H1 (cell line): ENCODE data around the gene GMCL2. TPM values are rescaled to one million over a fixed set of nuclear protein-coding genes. Genes with fewer than 3 reads are reported as not detected.

Experiments used
- ASH2L ChIP-seq: fragments of 200-600, 300-600 bp; sonication (generic); IDR thresholded peaks from one replicate; pipeline ENCODE4 v1.7.1; 2017; ENCODE audit warnings: low read length
- CREB1 ChIP-seq: IDR thresholded peaks from 2 replicates; pipeline ENCODE4 v1.6.1; 2012; ENCODE audit warnings: inconsistent platforms
- CTBP2 ChIP-seq: IDR thresholded peaks from 2 replicates; pipeline ENCODE4 v1.7.0; 2011; ENCODE audit warnings: borderline replicate concordance, mild to moderate bottlenecking, moderate library complexity, mixed read lengths, low read length; ENCODE audit not compliant: insufficient read depth, insufficient read length
- GABPA ChIP-seq: IDR thresholded peaks from 2 replicates; pipeline ENCODE4 v1.6.1; 2011; ENCODE audit warnings: mild to moderate bottlenecking, low read length, moderate library complexity, borderline replicate concordance; ENCODE audit not compliant: insufficient read depth
- KDM4A ChIP-seq: IDR thresholded peaks from one replicate; pipeline ENCODE4 v1.7.1; 2012; ENCODE audit warnings: low read depth, mild to moderate bottlenecking, moderate library complexity, low read length, inconsistent platforms; ENCODE audit not compliant: severe bottlenecking
- POLR2AphosphoS5 ChIP-seq: IDR thresholded peaks from 2 replicates; pipeline ENCODE4 v1.6.1; 2011; ENCODE audit warnings: low read depth, low read length
- SP1 ChIP-seq: IDR thresholded peaks from 2 replicates; pipeline ENCODE4 v1.6.1; 2011; ENCODE audit warnings: low read depth, low read length
- SP4 ChIP-seq: IDR thresholded peaks from 2 replicates; pipeline ENCODE4 v1.6.1; 2012; ENCODE audit warnings: low read length, inconsistent platforms
- SRF ChIP-seq: IDR thresholded peaks from 2 replicates; pipeline ENCODE4 v1.6.1; 2011; ENCODE audit warnings: mild to moderate bottlenecking, low read depth, low read length, moderate library complexity
- TAF7 ChIP-seq: optimal IDR thresholded peaks from 2 replicates; pipeline ENCODE3; 2011; ENCODE audit warnings: low read depth, mild to moderate bottlenecking, inconsistent platforms, low read length, moderate library complexity, borderline replicate concordance
- polyA plus RNA-seq, 7 experiments: library from polyadenylated mRNA; depleted of rRNA in 3 of 7; stranded (reverse) in 5 of 7; unstranded in 2 of 7; fragments of >200 nt in 5 of 7; fragments of 200-250 nt in 2 of 7; gene quantifications; 1 replicate in 5 of 7; 2 replicates in 1 of 7; 4 replicates in 1 of 7; pipeline versions ENCODE4 v1.2.1 to v1.2.3, GENCODE V29; 2011 to 2013; ENCODE audit warnings: missing spikeins in 2 of 7, mixed read lengths in 2 of 7
- total RNA-seq: library from RNA; stranded (reverse); fragmentation: NEBNext Ultra II Directional; extraction: Animal tissue kit (Norgen Biotek cat#: 25700); gene quantifications from 2 replicates; pipeline ENCODE4 v1.2.1, GENCODE V29; 2021
- TF ChIP-seq, protein P1 (sequence below): IDR thresholded peaks from 2 replicates; pipeline ENCODE4 v1.6.1; 2012; ENCODE audit warnings: inconsistent platforms

The GMCL2 gene
- total and polyA plus RNA-seq, 2 of the 8 experiments (the other 6 are each of a cell fraction or from before 2014, with no cell fraction given) = 0.13 TPM; not detected in 1

DNA sequence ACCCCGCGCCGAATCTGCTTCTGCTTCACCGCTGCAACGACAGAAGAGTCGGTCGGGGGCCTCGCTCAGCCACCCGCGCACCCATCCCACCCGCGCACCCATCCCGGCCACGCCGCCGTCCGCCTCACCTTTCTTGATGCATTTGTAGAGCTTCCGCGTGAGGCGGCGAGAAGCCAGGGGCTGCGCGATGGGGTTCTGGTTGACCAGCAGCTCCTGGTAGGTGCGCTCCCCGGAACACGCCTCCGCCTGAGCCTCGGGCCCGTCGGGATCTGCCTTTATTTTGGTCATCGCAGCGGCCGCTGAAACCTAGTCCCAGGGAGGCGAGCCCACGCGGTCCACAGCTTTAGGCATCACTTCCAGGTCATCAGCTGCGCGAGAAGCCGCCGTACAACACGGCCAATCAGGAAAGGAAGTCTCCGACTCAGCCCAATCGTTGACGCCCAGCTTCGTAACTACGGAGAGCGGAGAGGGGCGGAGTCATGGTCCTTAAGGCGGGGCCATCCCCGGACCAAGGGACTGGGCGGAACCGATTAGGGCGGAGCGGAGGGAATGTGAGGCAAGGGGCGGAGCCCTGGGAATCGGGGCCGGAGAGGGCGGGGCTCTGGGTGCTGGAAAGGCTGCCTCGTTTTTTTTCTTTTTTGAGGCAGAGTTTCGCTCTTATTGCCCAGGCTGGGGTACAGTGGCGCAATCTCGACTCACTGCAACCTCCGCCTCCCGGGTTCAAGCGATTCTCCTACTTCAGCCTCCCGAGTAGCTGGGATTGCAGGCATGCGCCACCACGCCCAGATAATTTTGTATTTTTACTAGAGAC lies 33.4 kb downstream of the GMCL2 start, which contains the start of gene NHP2 (continued):
- TF ChIP-seq, protein P1, sequence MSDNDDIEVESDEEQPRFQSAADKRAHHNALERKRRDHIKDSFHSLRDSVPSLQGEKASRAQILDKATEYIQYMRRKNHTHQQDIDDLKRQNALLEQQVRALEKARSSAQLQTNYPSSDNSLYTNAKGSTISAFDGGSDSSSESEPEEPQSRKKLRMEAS = peak; percentile 78
- TF ChIP-seq GABPA = no peak
- TF ChIP-seq SRF = 0 out of 2 replicates have a peak, but pooled peaks have one; percentile 36
- peak; percentile 67; the same call in 1 of the 2 replicates for TF ChIP-seq SP4
- peak; percentile 98 for TF ChIP-seq CREB1
- peak; percentile 90 for TF ChIP-seq SP1
- TF ChIP-seq CTBP2 = no peak
- TF ChIP-seq POLR2AphosphoS5 = peak; percentile 63; the same call in 1 of the 2 replicates
- peak; percentile 87 for TF ChIP-seq KDM4A
- TF ChIP-seq ASH2L = peak; percentile 25
- TF ChIP-seq TAF7 = peak; percentile 62
